H1 (cell line): ENCODE measurements around the gene ADARB2. TPM values are rescaled to one million over a fixed set of nuclear protein-coding genes. Genes with fewer than 3 reads are reported as not detected.
A peak's percentile ranks its signal among the peaks of the same experiment; 100 is the strongest.

Experiments
- CTCF ChIA-PET: fragments of 300-600 bp; sonication (Branson Sonifier 250); formaldehyde crosslinking; loops from one replicate; lab custom pipeline; 2021; ENCODE audit not compliant: partially characterized antibody; lab: Charles Lee
- POLR2A ChIA-PET: fragments of 300-600 bp; sonication (Branson Sonifier 250); formaldehyde crosslinking; loops from one replicate; lab custom pipeline; 2021; ENCODE audit warnings: inconsistent platforms; ENCODE audit not compliant: partially characterized antibody; lab: Charles Lee
- DNase-seq, 2 experiments: peaks; one replicate each; pipeline versions ENCODE4 v3.0.0 to v3.0.0-alpha.2; 2010 to 2022; ENCODE audit warnings: low spot score in 2 of 2, low read depth in 1 of 2, mixed read lengths in 1 of 2
- FAIRE-seq: peaks from 2 replicates; lab custom pipeline; 2011; peaks lifted over from hg19 to GRCh38; lab: Jason Lieb, UNC
- H2AFZ ChIP-seq: 2 replicates; pipeline ENCODE4 v1.8.1; 2012; ENCODE audit warnings: low read length, inconsistent platforms
- H2AK5ac ChIP-seq: 2 replicates; pipeline ENCODE4 v1.6.1; 2013; ENCODE audit warnings: low read depth, low read length
- H2BK120ac ChIP-seq: replicated peaks from 2 replicates; pipeline ENCODE3; 2013; ENCODE audit warnings: low read depth, low read length, inconsistent platforms
- H2BK12ac ChIP-seq: 2 replicates; pipeline ENCODE4 v1.6.1; 2013; ENCODE audit warnings: low read depth, low read length
- H2BK15ac ChIP-seq: 2 replicates; pipeline ENCODE4 v1.6.1; 2013; ENCODE audit warnings: low read length
- H2BK20ac ChIP-seq: 2 replicates; pipeline ENCODE4 v1.6.1; 2013; ENCODE audit warnings: low read length
- H2BK5ac ChIP-seq: 2 replicates; pipeline ENCODE4 v1.6.1; 2013; ENCODE audit warnings: low read depth, low read length
- H3K14ac ChIP-seq: 2 replicates; pipeline ENCODE4 v1.6.1; 2013; ENCODE audit warnings: inconsistent platforms; ENCODE audit not compliant: insufficient read length
- H3K18ac ChIP-seq: 2 replicates; pipeline ENCODE4 v1.6.1; 2013; ENCODE audit warnings: low read length; ENCODE audit errors: extremely low read depth
- H3K23ac ChIP-seq: 2 replicates; pipeline ENCODE4 v1.6.1; 2013; ENCODE audit warnings: inconsistent platforms; ENCODE audit not compliant: insufficient read length
- H3K23me2 ChIP-seq: 2 replicates; pipeline ENCODE4 v1.6.1; 2013; ENCODE audit warnings: low read depth, low read length
- H3K27ac ChIP-seq: 2 replicates; pipeline ENCODE4 v1.6.1; 2011; ENCODE audit warnings: low read depth, low read length, inconsistent platforms
- H3K27me3 ChIP-seq, 4 experiments: replicated peaks in 1 of 4; 1 replicate in 1 of 4; 2 replicates in 3 of 4; pipeline versions ENCODE4 v1.6.1 to v1.8.1; 2011 to 2013; ENCODE audit warnings: low read length in 3 of 4, mild to moderate bottlenecking in 3 of 4, inconsistent platforms in 2 of 4, mixed read lengths in 2 of 4, moderate library complexity in 1 of 4; ENCODE audit not compliant: control insufficient read depth in 3 of 4, insufficient read depth in 3 of 4; ENCODE audit errors: extremely low read depth in 1 of 4
- H3K36me3 ChIP-seq, 4 experiments: 2 replicates each; pipeline versions ENCODE4 v1.6.1 to v1.8.1; 2011 to 2013; ENCODE audit warnings: mild to moderate bottlenecking in 4 of 4, low read length in 3 of 4, moderate library complexity in 2 of 4, control low read depth in 1 of 4, inconsistent platforms in 1 of 4; ENCODE audit not compliant: insufficient read depth in 4 of 4, control insufficient read depth in 2 of 4
- H3K4ac ChIP-seq: replicated peaks from 2 replicates; pipeline ENCODE3; 2013; ENCODE audit warnings: low read length, low read depth, mixed read lengths, inconsistent platforms; ENCODE audit not compliant: insufficient read length
- H3K4me1 ChIP-seq, 4 experiments: replicated peaks in 1 of 4; 1 replicate in 1 of 4; 2 replicates in 3 of 4; pipeline versions ENCODE4 v1.6.1 to v1.8.1; 2011 to 2013; ENCODE audit warnings: low read length in 3 of 4, inconsistent platforms in 2 of 4, mixed read lengths in 1 of 4; ENCODE audit not compliant: insufficient read depth in 4 of 4, control insufficient read depth in 3 of 4
- H3K4me2 ChIP-seq, 2 experiments: 2 replicates each; pipeline versions ENCODE4 v1.6.1 to v1.8.1; 2011 to 2013; ENCODE audit warnings: low read depth in 2 of 2, low read length in 2 of 2, control low read depth in 1 of 2, inconsistent platforms in 1 of 2, mild to moderate bottlenecking in 1 of 2; ENCODE audit not compliant: insufficient read depth in 1 of 2
- H3K4me3 ChIP-seq, 4 experiments: fragments of 200-600, 300-600 bp in 1 of 4; sonication (generic), shearing (Covaris generic), sonication (Bioruptor Twin) in 1 of 4; 2 replicates each; pipeline versions ENCODE4 v1.5.1 to v1.8.1; 2011 to 2016; ENCODE audit warnings: low read length in 4 of 4, low read depth in 3 of 4, control low read depth in 2 of 4, inconsistent platforms in 2 of 4, mild to moderate bottlenecking in 2 of 4, mixed read lengths in 1 of 4, moderate library complexity in 1 of 4; ENCODE audit not compliant: insufficient read depth in 2 of 4; ENCODE audit errors: extremely low read depth in 1 of 4
- H3K56ac ChIP-seq: replicated peaks from 2 replicates; pipeline ENCODE3; 2013; ENCODE audit warnings: low read depth, mild to moderate bottlenecking, mixed read lengths, low read length, inconsistent platforms; ENCODE audit not compliant: insufficient read length
- H3K79me1 ChIP-seq: 2 replicates; pipeline ENCODE4 v1.6.1; 2013; ENCODE audit warnings: low read depth, low read length, control low read depth
- H3K79me2 ChIP-seq, 2 experiments: 2 replicates each; pipeline versions ENCODE4 v1.6.1 to v1.8.1; 2012 to 2013; ENCODE audit warnings: low read length in 2 of 2, mild to moderate bottlenecking in 2 of 2, inconsistent platforms in 1 of 2; ENCODE audit not compliant: insufficient read depth in 2 of 2, control insufficient read depth in 1 of 2
- H3K9ac ChIP-seq, 4 experiments: replicated peaks in 1 of 4; 1 replicate in 1 of 4; 2 replicates in 3 of 4; pipeline versions ENCODE4 v1.6.1 to v1.8.1; 2011 to 2013; ENCODE audit warnings: low read depth in 3 of 4, low read length in 3 of 4, control low read depth in 2 of 4, mild to moderate bottlenecking in 2 of 4, moderate library complexity in 2 of 4, inconsistent platforms in 1 of 4; ENCODE audit errors: extremely low read depth in 1 of 4
- H3K9me3 ChIP-seq, 2 experiments: 2 replicates each; pipeline versions ENCODE4 v1.6.1 to v1.8.1; 2012 to 2013; ENCODE audit warnings: mild to moderate bottlenecking in 2 of 2, moderate library complexity in 2 of 2, control low read depth in 1 of 2, inconsistent platforms in 1 of 2, low read depth in 1 of 2, low read length in 1 of 2, mixed read lengths in 1 of 2; ENCODE audit not compliant: insufficient read depth in 2 of 2
- H4K20me1 ChIP-seq, 2 experiments: replicated peaks in 1 of 2; 2 replicates each; pipeline versions ENCODE3 to v1.8.1; 2011 to 2013; ENCODE audit warnings: inconsistent platforms in 2 of 2, low read length in 2 of 2, mild to moderate bottlenecking in 1 of 2; ENCODE audit not compliant: insufficient read depth in 2 of 2, control insufficient read depth in 1 of 2
- H4K5ac ChIP-seq: 2 replicates; pipeline ENCODE4 v1.6.1; 2013; ENCODE audit warnings: low read length, low read depth, mixed read lengths, inconsistent platforms; ENCODE audit not compliant: insufficient read length
- H4K8ac ChIP-seq: 2 replicates; pipeline ENCODE4 v1.8.0; 2013; ENCODE audit warnings: mild to moderate bottlenecking, moderate library complexity, low read length, inconsistent platforms; ENCODE audit not compliant: insufficient read depth; ENCODE audit errors: extremely low read depth
- H4K91ac ChIP-seq: replicated peaks from 2 replicates; pipeline ENCODE3; 2013; ENCODE audit warnings: low read length, mixed read lengths, inconsistent platforms; ENCODE audit not compliant: insufficient read length
- BRCA1 ChIP-seq: IDR thresholded peaks from 2 replicates; pipeline ENCODE4 v1.6.1; 2012; ENCODE audit warnings: low read depth, low read length, improper control_type of control experiment
- CBX8 ChIP-seq: fragments of 300-800, 300-1000 bp; sonication (generic); IDR thresholded peaks from 2 replicates; pipeline ENCODE4 v1.7.1; 2016; ENCODE audit warnings: low read depth, low read length, borderline replicate concordance
- CREB1 ChIP-seq: IDR thresholded peaks from 2 replicates; pipeline ENCODE4 v1.6.1; 2012; ENCODE audit warnings: inconsistent platforms
- CTBP2 ChIP-seq: IDR thresholded peaks from 2 replicates; pipeline ENCODE4 v1.7.0; 2011; ENCODE audit warnings: borderline replicate concordance, mild to moderate bottlenecking, moderate library complexity, mixed read lengths, low read length; ENCODE audit not compliant: insufficient read depth, insufficient read length
- KDM1A ChIP-seq: fragments of 200-600, 300-600 bp; sonication (generic); IDR thresholded peaks from 2 replicates; pipeline ENCODE4 v1.7.1; 2016; ENCODE audit warnings: mild to moderate bottlenecking, low read length, borderline replicate concordance
- POU5F1 ChIP-seq: IDR thresholded peaks from 2 replicates; pipeline ENCODE4 v1.6.1; 2011; ENCODE audit warnings: low read depth, mild to moderate bottlenecking, low read length, moderate library complexity
- RAD21 ChIP-seq, 2 experiments: IDR thresholded peaks in 1 of 2; conservative IDR thresholded peaks in 1 of 2; 2 replicates each; pipeline ENCODE4 v1.6.1; 2011; ENCODE audit warnings: low read depth in 2 of 2, low read length in 2 of 2, improper control_type of control experiment in 1 of 2, inconsistent platforms in 1 of 2, mild to moderate bottlenecking in 1 of 2, moderate library complexity in 1 of 2
- SP4 ChIP-seq: IDR thresholded peaks from 2 replicates; pipeline ENCODE4 v1.6.1; 2012; ENCODE audit warnings: low read length, inconsistent platforms
- TCF12 ChIP-seq: IDR thresholded peaks from 2 replicates; pipeline ENCODE4 v1.6.1; 2011; ENCODE audit warnings: low read depth, mild to moderate bottlenecking, low read length
- WGBS, 2 experiments: shearing (Covaris generic) in 1 of 2; methylation state at CpG; one replicate each; pipeline versions ENCODE4 v1.1.6 to v1.1.7; 2013 to 2015; ENCODE audit warnings: low lambda C conversion rate in 2 of 2, mixed read lengths in 2 of 2, inconsistent platforms in 1 of 2, low coverage in 1 of 2, missing lambda C conversion rate in 1 of 2; ENCODE audit not compliant: insufficient replicate concordance in 2 of 2, insufficient coverage in 1 of 2, insufficient read length in 1 of 2; ENCODE audit errors: extremely low coverage in 1 of 2, missing lambda C conversion rate in 1 of 2; 5-methylcytosine and 5-hydroxymethylcytosine counted together
- polyA plus RNA-seq, 7 experiments: library from polyadenylated mRNA; depleted of rRNA in 3 of 7; stranded (reverse) in 5 of 7; unstranded in 2 of 7; fragments of >200 nt in 5 of 7; fragments of 200-250 nt in 2 of 7; gene quantifications; 1 replicate in 5 of 7; 2 replicates in 1 of 7; 4 replicates in 1 of 7; pipeline versions ENCODE4 v1.2.1 to v1.2.3, GENCODE V29; 2011 to 2013; ENCODE audit warnings: missing spikeins in 2 of 7, mixed read lengths in 2 of 7
- total RNA-seq: library from RNA; stranded (reverse); fragmentation: NEBNext Ultra II Directional; extraction: Animal tissue kit (Norgen Biotek cat#: 25700); gene quantifications from 2 replicates; pipeline ENCODE4 v1.2.1, GENCODE V29; 2021
- TF ChIP-seq, protein P1 (sequence below): IDR thresholded peaks from 2 replicates; pipeline ENCODE4 v1.6.1; 2012; ENCODE audit warnings: inconsistent platforms
- TF ChIP-seq, protein P2 (sequence below): IDR thresholded peaks from 2 replicates; pipeline ENCODE4 v1.6.1; 2012; ENCODE audit warnings: inconsistent platforms

The ADARB2 gene
- total and polyA plus RNA-seq, 2 of the 8 experiments (the other 6 are each of a cell fraction or from before 2014, with no cell fraction given), result 2.2 to 2.8 TPM

DNA sequence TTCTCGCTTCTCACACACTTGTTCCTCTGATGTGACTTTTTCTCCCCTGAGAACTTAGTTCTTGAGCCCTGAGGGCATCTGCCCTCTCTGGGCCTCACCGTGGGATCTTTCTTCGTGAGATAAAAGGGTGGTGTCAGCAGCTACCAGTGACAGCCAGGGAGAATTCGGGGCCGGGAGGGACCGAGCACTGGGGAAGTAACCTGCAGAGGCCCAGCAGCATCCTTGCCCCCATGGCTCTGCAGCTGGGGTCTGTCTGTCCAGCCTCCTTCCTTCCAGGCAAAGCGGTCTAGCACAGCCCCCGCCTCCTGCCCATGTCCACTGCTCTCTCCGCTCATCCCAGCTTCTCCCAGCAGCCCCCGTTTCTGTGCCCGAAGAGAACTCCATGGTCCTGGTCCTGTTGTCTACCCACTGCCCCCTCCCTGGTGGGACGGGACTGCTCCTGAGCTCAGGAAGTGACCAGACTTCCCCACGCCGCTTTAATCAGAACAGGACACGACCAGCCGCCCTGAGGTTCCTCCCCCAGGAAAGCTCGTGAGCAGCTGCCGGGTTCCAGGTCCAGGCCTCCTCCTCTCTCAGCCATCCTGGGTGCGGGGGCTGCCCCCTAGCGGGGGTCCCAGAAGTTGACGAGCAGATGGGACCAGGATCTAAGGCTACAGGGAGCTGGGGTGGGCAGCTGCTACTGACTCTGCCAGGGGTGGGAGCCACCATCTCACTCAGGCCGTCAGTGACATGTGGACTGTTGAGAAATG lies 493.7 kb downstream of the ADARB2 start:
- peak overlapping the region; percentile 1; the same call in 1 of the 2 replicates for H2BK5ac ChIP-seq
- POLR2A ChIA-PET, result no interaction called here
- no peak for TF ChIP-seq CTBP2
- TF ChIP-seq POU5F1, result no peak
- TF ChIP-seq KDM1A, result no peak
- TF ChIP-seq BRCA1, result no peak
- TF ChIP-seq, protein P1, sequence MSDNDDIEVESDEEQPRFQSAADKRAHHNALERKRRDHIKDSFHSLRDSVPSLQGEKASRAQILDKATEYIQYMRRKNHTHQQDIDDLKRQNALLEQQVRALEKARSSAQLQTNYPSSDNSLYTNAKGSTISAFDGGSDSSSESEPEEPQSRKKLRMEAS, result no peak
- TF ChIP-seq RAD21 (IDR thresholded peaks at IDR 0.05 in 1 of 2, conservative IDR thresholded peaks at IDR 0.05 in 1 of 2; ENCODE audit: low read depth in 2 of 2, low read length in 2 of 2), result peak; percentile 33 to 59; a peak in 2 of 4 replicates
- no peak for TF ChIP-seq CREB1
- TF ChIP-seq CBX8, result no peak
- TF ChIP-seq, protein P2, sequence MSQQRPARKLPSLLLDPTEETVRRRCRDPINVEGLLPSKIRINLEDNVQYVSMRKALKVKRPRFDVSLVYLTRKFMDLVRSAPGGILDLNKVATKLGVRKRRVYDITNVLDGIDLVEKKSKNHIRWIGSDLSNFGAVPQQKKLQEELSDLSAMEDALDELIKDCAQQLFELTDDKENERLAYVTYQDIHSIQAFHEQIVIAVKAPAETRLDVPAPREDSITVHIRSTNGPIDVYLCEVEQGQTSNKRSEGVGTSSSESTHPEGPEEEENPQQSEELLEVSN, result no peak
- TF ChIP-seq TCF12, result no peak
- no peak for TF ChIP-seq SP4

More for the DNA sequence above, 493.7 kb downstream of the ADARB2 start:
- no peaks in the 10 kb centered on the region for H3K79me2 ChIP-seq
- no peak overlapping the region for H3K56ac ChIP-seq
- H3K27me3 ChIP-seq, result no peaks in the 10 kb centered on the region; a peak in 1 of 7 replicates
- no peak for FAIRE-seq
- DNase-seq, result peak in 1 of 2 experiments; percentile 62
- no peak overlapping the region for H3K4ac ChIP-seq
- H3K9ac ChIP-seq, result no peak overlapping the region
- H3K18ac ChIP-seq, result no peak overlapping the region; the same call in 1 of the 2 replicates
- no peak overlapping the region for H3K4me3 ChIP-seq
- no peak overlapping the region for H2BK15ac ChIP-seq
- H3K79me1 ChIP-seq, result no peaks in the 10 kb centered on the region
- H3K23me2 ChIP-seq, result no peaks in the 10 kb centered on the region
- H3K4me2 ChIP-seq, result no peak overlapping the region
- peak overlapping the region; percentile 86 for H2BK20ac ChIP-seq
- no peaks in the 10 kb centered on the region for H3K36me3 ChIP-seq
- no peaks in the 10 kb centered on the region; a peak in 1 of 4 replicates for H3K9me3 ChIP-seq
- H3K4me1 ChIP-seq, result peaks cover 0 to 6% (median 2%) of the 10 kb centered on the region in 4 experiments; a peak in 6 of 7 replicates
- H3K14ac ChIP-seq, result no peak overlapping the region
- peak overlapping the region; percentile 62; the same call in 1 of the 2 replicates for H4K8ac ChIP-seq
- H2AK5ac ChIP-seq, result peak overlapping the region; percentile 75; the same call in 1 of the 2 replicates
- H4K20me1 ChIP-seq, result no peaks in the 10 kb centered on the region
- no peak overlapping the region for H3K27ac ChIP-seq
- 0 out of 2 replicates have a peak overlapping the region, but pooled peaks have one; percentile 7 for H2BK12ac ChIP-seq
- H2AFZ ChIP-seq, result no peak overlapping the region
- H4K91ac ChIP-seq, result no peak overlapping the region
- H2BK120ac ChIP-seq, result peak overlapping the region; percentile 21
- H4K5ac ChIP-seq, result no peak overlapping the region
- CTCF ChIA-PET, result interaction anchor here (0.5 to 4.8 kb wide), 21 partner anchors 9 to 392 kb away, joined by 3 to 24 read pairs (median 3); no protein-coding TSS in a partner anchor
- no peak overlapping the region for H3K23ac ChIP-seq
- 90% methylated on average over 21 of the region's 22 CpGs; no CpG with 5 or more reads in 1 of the 2 experiments for WGBS, 2 experiments
